ENCODE results near the gene KCNH5.

KCNH5 gene

GRCh38 chr14:62689733-62690132, 355.5 kb downstream of the KCNH5 start:
- no peak for DNase-seq (ENCODE audit: low read depth in 2 of 2, low spot score in 1 of 2)

- DNase-seq (ENCODE audit: low read depth in 2 of 2, low spot score in 1 of 2), result no peak
Observed at GRCh38 chr14:62687818-62688217, 357.4 kb downstream of the KCNH5 start.

DNA sequence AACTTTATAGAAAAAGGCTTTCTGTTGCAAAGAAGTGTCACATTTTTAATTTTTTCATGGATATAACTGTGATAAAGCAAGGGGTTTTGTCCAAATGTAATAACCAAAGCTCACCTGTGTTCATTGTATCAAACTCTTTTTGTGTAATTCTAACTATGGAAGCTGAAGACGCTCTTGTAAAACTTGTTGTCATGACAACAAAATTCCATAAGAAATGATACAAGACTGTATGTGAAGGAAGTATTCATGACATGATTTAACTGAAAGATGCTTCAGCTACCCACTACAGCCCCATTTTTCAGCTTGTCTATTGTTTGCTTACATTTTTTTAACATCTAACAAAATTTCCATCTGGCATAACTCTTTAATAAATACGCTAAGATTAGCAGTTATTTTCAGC, 360.9 kb downstream of the KCNH5 start:
- DNase-seq (ENCODE audit: low read depth in 2 of 2, low spot score in 1 of 2), result no peak

GRCh38 chr14:62682208-62682607, 363.1 kb downstream of the KCNH5 start:
- no peak for DNase-seq (ENCODE audit: low read depth in 2 of 2, low spot score in 1 of 2)

DNA sequence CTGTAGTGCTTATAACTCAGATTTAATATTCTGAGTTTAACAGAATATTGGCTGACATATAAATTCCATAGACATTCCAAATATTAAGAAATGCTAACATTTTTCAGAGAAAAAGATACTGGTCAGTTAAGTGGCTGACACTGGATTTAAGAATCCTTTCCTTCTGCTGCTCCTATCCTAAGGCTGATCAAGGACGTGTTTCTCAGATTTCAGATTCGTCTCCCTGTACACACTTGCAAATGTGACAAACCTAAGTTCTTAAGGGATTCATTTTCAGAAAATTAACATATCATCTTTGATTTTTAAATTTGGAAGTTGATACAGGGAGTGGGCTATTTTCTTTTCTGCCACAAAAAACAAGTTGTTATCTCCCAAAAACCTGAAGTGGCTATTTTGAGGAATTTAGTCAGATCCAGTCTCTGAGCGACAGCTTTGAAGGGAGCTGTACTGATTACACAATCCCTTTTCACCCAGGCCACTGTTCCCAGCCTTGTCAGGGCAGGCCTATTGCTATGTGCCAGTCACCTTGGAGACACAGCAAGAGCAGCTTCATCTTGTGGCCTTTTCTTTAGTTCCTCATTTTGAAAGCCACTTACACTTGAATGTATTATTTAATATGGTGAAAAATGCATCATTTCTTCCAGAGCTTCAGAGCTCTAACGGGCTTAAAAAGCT, 370.6 kb downstream of the KCNH5 start:
- DNase-seq (ENCODE audit: low read depth in 2 of 2, low spot score in 1 of 2), result no peak

GRCh38 chr14:62673014-62673755, 372.1 kb downstream of the KCNH5 start:
- DNase-seq (ENCODE audit: low read depth in 2 of 2, low spot score in 1 of 2), result no peak

DNA sequence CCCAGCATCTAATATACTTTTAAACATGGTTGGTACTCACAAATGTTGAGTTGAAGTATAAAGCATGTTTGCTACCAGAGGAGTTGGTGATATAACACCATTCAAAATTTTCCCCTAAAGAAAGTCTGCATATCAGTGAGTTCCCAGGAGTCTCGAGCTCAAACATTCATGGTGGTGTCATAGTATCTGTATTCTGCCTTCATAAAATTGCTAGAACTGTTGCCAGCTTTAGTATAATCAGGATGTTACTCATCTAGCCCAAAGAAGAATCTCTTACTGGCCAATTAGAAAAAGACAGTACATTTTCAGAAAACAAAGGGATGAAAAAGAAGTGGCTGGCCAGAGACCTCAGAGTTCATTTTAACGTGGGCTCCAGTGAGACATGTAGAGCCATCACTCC, 374.7 kb downstream of the KCNH5 start:
- DNase-seq (ENCODE audit: low read depth in 2 of 2, low spot score in 1 of 2), result no peak

GRCh38 chr14:62667421-62667914, 377.8 kb downstream of the KCNH5 start:
- no peak for DNase-seq (ENCODE audit: low read depth in 2 of 2, low spot score in 1 of 2)

DNA sequence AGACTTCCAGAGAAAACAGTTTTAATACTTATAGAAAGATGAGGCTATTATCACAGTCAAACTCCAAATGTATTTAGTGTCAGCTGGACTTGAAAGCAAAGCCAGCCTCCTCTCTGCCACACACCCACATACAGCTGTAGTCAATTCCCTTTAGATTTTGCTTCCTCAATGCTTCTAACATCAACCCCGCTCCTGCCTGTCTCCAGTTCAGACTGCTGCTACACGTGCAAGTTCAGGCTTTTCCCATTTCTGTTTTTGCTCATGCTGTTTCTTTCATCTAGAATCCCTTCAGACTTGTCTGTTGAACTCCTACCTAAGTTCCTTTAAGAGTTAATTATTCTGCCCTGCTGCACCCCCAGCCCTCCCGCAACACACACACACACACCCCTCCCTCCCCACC, 380.0 kb downstream of the KCNH5 start:
- DNase-seq (ENCODE audit: low read depth in 2 of 2, low spot score in 1 of 2), result no peak

DNA sequence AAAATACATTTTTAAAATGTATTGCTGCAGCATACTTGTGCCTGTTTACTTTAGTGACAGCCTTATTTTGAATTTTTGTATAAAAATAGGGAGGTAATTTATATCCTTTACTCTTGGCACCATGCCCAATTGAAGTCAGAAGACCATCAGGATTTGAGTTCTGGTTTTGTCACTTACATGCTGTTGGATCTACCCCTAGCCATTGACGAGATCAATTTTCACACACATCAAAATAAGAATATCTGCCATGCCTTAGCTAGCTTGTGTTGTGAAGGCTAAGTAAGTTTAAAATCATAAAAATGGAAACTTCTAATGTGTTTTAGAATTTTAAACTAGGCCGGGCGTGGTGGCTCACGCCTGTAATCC, 381.8 kb downstream of the KCNH5 start:
- DNase-seq (ENCODE audit: low read depth in 2 of 2, low spot score in 1 of 2), result no peak

DNA sequence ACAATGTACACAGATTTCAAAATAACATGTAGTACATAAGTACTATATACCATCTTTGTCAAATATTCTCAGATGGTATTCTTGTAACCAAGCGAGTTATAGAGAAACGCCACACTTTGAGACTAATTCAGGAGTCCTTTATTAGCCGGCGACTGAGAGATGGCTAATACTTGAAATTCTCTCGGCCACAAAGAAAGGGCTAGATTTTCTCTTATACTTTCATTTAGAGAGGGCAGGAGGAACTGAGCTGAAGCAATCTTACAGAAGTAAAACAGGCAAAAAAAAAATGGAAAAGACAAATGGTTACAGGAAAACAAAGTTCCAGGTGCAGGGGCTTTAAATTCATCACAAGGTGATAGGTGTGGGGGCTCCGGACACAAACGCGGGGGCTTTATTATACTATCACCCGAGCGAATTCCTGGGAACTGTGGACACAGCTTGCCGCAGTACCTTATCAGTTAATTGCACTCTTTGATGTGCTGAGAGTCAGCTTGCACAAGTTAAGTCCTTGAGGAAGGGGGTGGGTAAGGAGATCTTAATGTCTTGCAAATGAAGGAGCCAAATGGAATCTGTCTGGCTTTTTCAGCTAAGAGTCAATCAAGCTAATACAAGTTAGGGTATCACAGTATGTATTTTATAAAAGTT, 382.3 kb downstream of the KCNH5 start:
- no peak for DNase-seq (ENCODE audit: low read depth in 2 of 2, low spot score in 1 of 2)

- DNase-seq (ENCODE audit: low read depth in 2 of 2, low spot score in 1 of 2), result no peak
Observed at GRCh38 chr14:62661818-62662217, 383.4 kb downstream of the KCNH5 start.

DNA sequence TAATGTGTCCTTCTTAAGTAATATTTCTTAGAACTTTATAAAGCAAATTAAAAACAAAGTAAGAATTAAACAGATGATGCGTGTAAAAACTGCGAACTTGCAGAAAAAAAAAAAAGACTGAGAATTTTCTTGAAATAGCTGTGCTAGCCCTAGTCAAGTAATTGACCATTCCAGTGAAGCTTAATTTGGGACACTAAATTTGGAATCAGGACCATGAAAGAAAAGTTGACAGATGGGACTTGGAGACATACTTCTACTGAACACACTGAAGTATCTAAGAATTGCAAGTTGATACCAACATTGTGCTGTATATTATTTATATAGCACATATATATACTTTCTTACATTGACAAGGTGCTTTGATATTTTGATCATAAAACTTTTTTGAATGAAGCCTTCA, 386.6 kb downstream of the KCNH5 start:
- no peak for DNase-seq (ENCODE audit: low read depth in 2 of 2, low spot score in 1 of 2)

DNA sequence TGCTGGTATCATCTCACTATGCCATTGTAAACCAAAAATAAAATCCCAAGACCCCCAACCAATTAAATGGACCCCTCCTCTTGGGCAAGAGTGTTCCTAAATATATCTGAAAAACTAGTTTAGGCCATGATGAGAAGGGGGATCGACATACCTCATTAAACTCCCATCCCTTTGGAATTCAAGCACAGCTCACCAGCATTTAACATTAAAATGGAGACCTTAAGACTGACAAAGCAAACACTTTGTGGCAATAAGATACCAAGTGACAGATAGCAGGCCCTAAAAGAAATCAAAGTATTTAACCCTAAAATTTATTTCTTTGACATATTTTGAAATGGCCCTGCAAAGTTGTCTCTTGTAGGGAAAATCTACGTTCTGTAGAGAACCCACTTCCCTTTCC, 387.9 kb downstream of the KCNH5 start:
- no peak for DNase-seq (ENCODE audit: low read depth in 2 of 2, low spot score in 1 of 2)

DNA sequence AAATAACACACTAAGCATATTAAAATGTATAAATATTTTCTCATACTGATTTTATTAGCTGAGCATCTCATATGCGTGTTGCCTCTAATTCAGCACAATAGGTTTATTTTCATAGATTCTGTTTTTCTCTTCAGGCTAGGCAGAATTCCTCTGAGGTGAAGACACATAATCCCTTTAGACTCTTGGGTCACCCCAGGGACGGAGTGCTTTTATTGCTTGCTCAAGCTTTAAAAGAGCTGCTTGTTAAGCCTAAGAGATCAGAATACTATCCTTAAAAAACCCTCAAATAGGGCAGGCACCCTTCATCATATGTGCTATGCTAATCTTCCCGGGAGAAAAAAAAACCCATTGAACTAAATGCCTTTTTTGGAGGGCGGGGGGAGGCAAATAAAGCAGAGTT, 390.1 kb downstream of the KCNH5 start:
- no peak for DNase-seq (ENCODE audit: low read depth in 2 of 2, low spot score in 1 of 2)

- DNase-seq (ENCODE audit: low read depth in 2 of 2, low spot score in 1 of 2), result no peak
Observed at GRCh38 chr14:62654641-62655040, 390.6 kb downstream of the KCNH5 start.

Data from stimulated activated CD8-positive, alpha-beta memory T cell treated with anti-CD3 and anti-CD28 coated beads, Interleukin-4, amount 100 ng/mL, for 1 hour (primary cell).